ENCODE measurements around the gene INPP5A.
"Not testable (repeated sequence)": the region's sequence is repeated elsewhere in the genome, so short reads cannot be mapped to it uniquely, and the experiment has no call there.

The INPP5A gene

GRCh38 chr10:132820056-132820455 is 282.5 kb downstream of the INPP5A start:
- DNase-seq (ENCODE audit: low spot score) = no peak

GRCh38 chr10:132825783-132826523 is 288.4 kb downstream of the INPP5A start:
- not testable (repeated sequence) for DNase-seq (ENCODE audit: low spot score)

- DNase-seq (ENCODE audit: low spot score) = no peak
Measured at GRCh38 chr10:132826524-132827422, 289.2 kb downstream of the INPP5A start.

- DNase-seq (ENCODE audit: low spot score) = no peak
Measured at GRCh38 chr10:132827423-132827789, 289.8 kb downstream of the INPP5A start.

GRCh38 chr10:132827861-132828539 is 290.4 kb downstream of the INPP5A start:
- DNase-seq (ENCODE audit: low spot score) = no peak

- DNase-seq (ENCODE audit: low spot score) = no peak
Measured at GRCh38 chr10:132828681-132829080, 291.1 kb downstream of the INPP5A start.

GRCh38 chr10:132829403-132829802 is 291.8 kb downstream of the INPP5A start:
- DNase-seq (ENCODE audit: low spot score) = no peak

GRCh38 chr10:132832186-132832969 is 294.8 kb downstream of the INPP5A start:
- no peak for DNase-seq (ENCODE audit: low spot score)

Data from COLO829 (cell line).